Liver (tissue), 9 donors: Measurements from ENCODE around the gene RFX4. TPM values are rescaled to one million over a fixed set of nuclear protein-coding genes. Genes with fewer than 3 reads are reported as not detected.

Source experiments
- DNase-seq: peaks from one replicate; pipeline ENCODE4 v3.0.0-alpha.2; 2017; ENCODE audit warnings: low spot score
- H3K27ac ChIP-seq, 2 donors: one replicate each; pipeline ENCODE4 v1.7.0; 2013; ENCODE audit warnings: inconsistent platforms in 2 of 2, low read length in 2 of 2, control low read depth in 1 of 2, low read depth in 1 of 2, mild to moderate bottlenecking in 1 of 2
- H3K27me3 ChIP-seq, 4 donors: one replicate each; pipeline versions ENCODE4 v1.6.1 to v1.7.0; 2013; ENCODE audit warnings: low read length in 3 of 4, inconsistent platforms in 1 of 4, mild to moderate bottlenecking in 1 of 4, moderate library complexity in 1 of 4; ENCODE audit not compliant: control insufficient read depth in 4 of 4, insufficient read depth in 4 of 4
- H3K36me3 ChIP-seq, 4 donors: one replicate each; pipeline versions ENCODE4 v1.6.1 to v1.7.0; 2013; ENCODE audit warnings: low read length in 3 of 4, mild to moderate bottlenecking in 3 of 4, low read depth in 1 of 4, moderate library complexity in 1 of 4; ENCODE audit not compliant: control insufficient read depth in 4 of 4, insufficient read depth in 3 of 4
- H3K4me1 ChIP-seq, 4 donors: one replicate each; pipeline versions ENCODE4 v1.6.1 to v1.7.0; 2013; ENCODE audit warnings: low read length in 3 of 4, mild to moderate bottlenecking in 3 of 4, moderate library complexity in 1 of 4; ENCODE audit not compliant: control insufficient read depth in 4 of 4, insufficient read depth in 4 of 4
- H3K4me3 ChIP-seq, 3 donors: one replicate each; pipeline versions ENCODE4 v1.6.1 to v1.7.0; 2013; ENCODE audit warnings: low read length in 3 of 3, control low read depth in 1 of 3, low read depth in 1 of 3, mild to moderate bottlenecking in 1 of 3
- H3K9ac ChIP-seq, 2 donors: one replicate each; pipeline ENCODE4 v1.7.0; 2013; ENCODE audit warnings: low read length in 2 of 2, mild to moderate bottlenecking in 2 of 2, moderate library complexity in 2 of 2, control low read depth in 1 of 2, low read depth in 1 of 2
- H3K9me3 ChIP-seq, 4 donors: one replicate each; pipeline versions ENCODE4 v1.6.1 to v1.7.0; 2013; ENCODE audit warnings: low read length in 3 of 4; ENCODE audit not compliant: control insufficient read depth in 4 of 4
- ATF3 ChIP-seq: IDR thresholded peaks from 2 replicates; pipeline ENCODE4 v1.6.1; 2016; ENCODE audit warnings: antibody characterized with exemption
- CTCF ChIP-seq: fragments of 150-350 bp; IDR thresholded peaks from 2 replicates; pipeline ENCODE4 v1.5.1; 2017; ENCODE audit warnings: improper control_type of control experiment, low read depth, low read length; ENCODE audit not compliant: missing input control
- EGR1 ChIP-seq, 2 donors: IDR thresholded peaks; 2 replicates each; pipeline ENCODE4 v1.6.1; 2016 to 2018; ENCODE audit warnings: antibody characterized with exemption in 2 of 2, low read depth in 2 of 2
- GABPA ChIP-seq, 2 donors: IDR thresholded peaks in 1 of 2; conservative IDR thresholded peaks in 1 of 2; 2 replicates each; pipeline ENCODE4 v1.6.1; 2016; ENCODE audit warnings: antibody characterized with exemption in 2 of 2, mild to moderate bottlenecking in 1 of 2, moderate library complexity in 1 of 2
- HNF4G ChIP-seq: IDR thresholded peaks from 2 replicates; pipeline ENCODE4 v1.6.1; 2016; ENCODE audit warnings: antibody characterized with exemption
- MAX ChIP-seq: IDR thresholded peaks from 2 replicates; pipeline ENCODE4 v1.6.1; 2016; ENCODE audit warnings: antibody characterized with exemption
- NR2F2 ChIP-seq: IDR thresholded peaks from 2 replicates; pipeline ENCODE4 v1.6.1; 2016; ENCODE audit warnings: antibody characterized with exemption
- RAD21 ChIP-seq, 2 donors: IDR thresholded peaks; 2 replicates each; pipeline ENCODE4 v1.6.1; 2016; ENCODE audit warnings: antibody characterized with exemption in 2 of 2, mild to moderate bottlenecking in 2 of 2
- REST ChIP-seq: IDR thresholded peaks from 2 replicates; pipeline ENCODE4 v1.6.1; 2016; ENCODE audit warnings: antibody characterized with exemption, mild to moderate bottlenecking
- RXRA ChIP-seq, 2 donors: IDR thresholded peaks; 2 replicates each; pipeline ENCODE4 v1.6.1; 2017 to 2018; ENCODE audit warnings: antibody characterized with exemption in 2 of 2, mild to moderate bottlenecking in 1 of 2
- TAF1 ChIP-seq: conservative IDR thresholded peaks from 2 replicates; pipeline ENCODE4 v1.6.1; 2016; ENCODE audit warnings: antibody characterized with exemption, mild to moderate bottlenecking
- YY1 ChIP-seq: IDR thresholded peaks from 2 replicates; pipeline ENCODE4 v1.6.1; 2016; ENCODE audit warnings: antibody characterized with exemption, mild to moderate bottlenecking
- ZBTB33 ChIP-seq: IDR thresholded peaks from 2 replicates; pipeline ENCODE4 v1.6.1; 2016; ENCODE audit warnings: antibody characterized with exemption
- WGBS: extraction: QIAGEN DNeasy Blood & Tissue Kit; methylation state at CpG from one replicate; pipeline ENCODE4 v1.1.7; 2013; 5-methylcytosine and 5-hydroxymethylcytosine counted together
- polyA plus RNA-seq, 2 donors: library from polyadenylated mRNA; stranded (reverse) in 1 of 2; unstranded in 1 of 2; fragments of 200-250 nt in 1 of 2; fragments of >200 nt in 1 of 2; fragmentation: Nextera tagmentation in 1 of 2; extraction: Ambion mirVana in 1 of 2; gene quantifications; one replicate each; pipeline versions ENCODE4 v1.2.1 to v1.2.3, GENCODE V29; 2013 to 2015
- total RNA-seq, 2 donors: library from RNA; depleted of rRNA; stranded (reverse); fragments of >200 nt; gene quantifications; one replicate each; pipeline ENCODE4 v1.2.3, GENCODE V29; 2014
- donor health status: healthy.
- donor health status: healthy.
- donor health status: healthy.
- donor health status: healthy.
- donor health status: healthy.

RFX4 gene
- total and polyA plus RNA-seq, 4 donors: not detected

GRCh38 chr12:106740818-106741217 is 158.0 kb downstream of the RFX4 start:
- no peak for TF ChIP-seq ATF3
- TF ChIP-seq HNF4G: no peak
- TF ChIP-seq NR2F2: no peak
- TF ChIP-seq CTCF: no peak
- TF ChIP-seq GABPA (IDR thresholded peaks at IDR 0.05 in 1 of 2, conservative IDR thresholded peaks at IDR 0.05 in 1 of 2): no peak
- no peak for TF ChIP-seq ZBTB33
- TF ChIP-seq YY1: no peak
- no peak for TF ChIP-seq TAF1
- TF ChIP-seq MAX: no peak
- TF ChIP-seq REST: no peak

GRCh38 chr12:106741247-106741646 is 158.4 kb downstream of the RFX4 start:
- TF ChIP-seq EGR1 (IDR thresholded peaks at IDR 0.05; ENCODE audit: low read depth in 2 of 2) (no peak), RAD21 (IDR thresholded peaks at IDR 0.05) (no peak), MAX (no peak), TAF1 (no peak), RXRA (IDR thresholded peaks at IDR 0.05) (no peak), CTCF (no peak), HNF4G (no peak)
- H3K9ac ChIP-seq: no peak overlapping the region
- no peaks in the 10 kb centered on the region for H3K36me3 ChIP-seq
- no peak overlapping the region for H3K4me3 ChIP-seq
- no peak for DNase-seq
- H3K9me3 ChIP-seq: no peaks in the 10 kb centered on the region
- no peaks in the 10 kb centered on the region for H3K27me3 ChIP-seq
- no peaks in the 10 kb centered on the region for H3K4me1 ChIP-seq
- WGBS: 88% methylated on average over 2 of the region's 2 CpGs
- no peak overlapping the region for H3K27ac ChIP-seq

More at GRCh38 chr12:106740818-106741217, 158.0 kb downstream of the RFX4 start:
- no peaks in the 10 kb centered on the region for H3K4me1 ChIP-seq
- no peaks in the 10 kb centered on the region for H3K9me3 ChIP-seq
- H3K27ac ChIP-seq: no peak overlapping the region
- no peaks in the 10 kb centered on the region for H3K27me3 ChIP-seq
- H3K36me3 ChIP-seq: no peaks in the 10 kb centered on the region
- DNase-seq: no peak
- no peak overlapping the region for H3K4me3 ChIP-seq
- WGBS: 81% methylated on average over 5 of the region's 5 CpGs
- H3K9ac ChIP-seq: no peak overlapping the region
